PC-3 (cell line): ENCODE results near the gene EPM2A. TPM values are rescaled to one million over a fixed set of nuclear protein-coding genes. Genes with fewer than 3 reads are reported as not detected.

Experiments
- ATAC-seq: fragments of 200-7000 bp; cut with Tn5 transposase; 2 replicates; pipeline ENCODE4 v1.9.1; 2020; ENCODE audit warnings: mild to moderate bottlenecking, moderate library complexity
- BruUV-seq: library from RNA; stranded (reverse); fragments of 400-500 nt; replicated peaks from 2 replicates; lab custom pipeline; 2021; lab: Mats Ljungman, UMichigan
- CTCF ChIA-PET: fragments of 300-600 bp; sonication (Branson Sonifier 250); formaldehyde crosslinking; loops from one replicate; lab custom pipeline; 2022; ENCODE audit warnings: antibody characterized with exemption; lab: Charles Lee
- POLR2A ChIA-PET: fragments of 300-600 bp; sonication (Branson Sonifier 250); formaldehyde crosslinking; loops from one replicate; lab custom pipeline; 2022; ENCODE audit warnings: antibody characterized with exemption; ENCODE audit not compliant: unreplicated experiment; lab: Charles Lee
- DNase-seq: peaks from one replicate; pipeline ENCODE4 v3.0.0-alpha.2; 2015
- H2AFZ ChIP-seq: fragments of 300-600 bp; sonication (generic); 2 replicates; pipeline ENCODE4 v1.6.0; 2016; ENCODE audit warnings: antibody characterized with exemption, low read length
- H3F3A ChIP-seq: fragments of 300-600 bp; sonication (generic); one replicate; pipeline ENCODE4 v1.6.0; 2017; ENCODE audit warnings: antibody characterized with exemption, low read length, control low read depth, mild to moderate bottlenecking; ENCODE audit not compliant: unreplicated experiment
- H3K27ac ChIP-seq: fragments of 300-600 bp; sonication (generic); 2 replicates; pipeline ENCODE4 v1.5.1; 2016; ENCODE audit warnings: mild to moderate bottlenecking, low read length
- H3K27me3 ChIP-seq: fragments of 300-600 bp; sonication (generic); 2 replicates; pipeline ENCODE4 v1.6.1; 2016; ENCODE audit warnings: low read length, mixed read lengths
- H3K36me3 ChIP-seq: fragments of 300-600 bp; sonication (generic); 2 replicates; pipeline ENCODE4 v1.6.1; 2016; ENCODE audit warnings: low read depth, mixed run types, low read length, mixed read lengths
- H3K4me1 ChIP-seq: fragments of 300-600 bp; sonication (generic); 2 replicates; pipeline ENCODE4 v1.5.1; 2016; ENCODE audit warnings: low read length; ENCODE audit not compliant: insufficient read depth
- H3K4me2 ChIP-seq: fragments of 300-600 bp; sonication (generic); 2 replicates; pipeline ENCODE4 v1.6.0; 2016; ENCODE audit warnings: low read length
- H3K4me3 ChIP-seq: fragments of 300-600 bp; sonication (generic); 2 replicates; pipeline ENCODE4 v1.5.1; 2016; ENCODE audit warnings: mild to moderate bottlenecking, low read length, mixed read lengths
- H3K79me2 ChIP-seq: fragments of 300-600 bp; sonication (generic); 2 replicates; pipeline ENCODE4 v1.6.1; 2017; ENCODE audit warnings: low read length, mixed read lengths
- H3K9ac ChIP-seq: fragments of 300-600 bp; sonication (generic); 2 replicates; pipeline ENCODE4 v1.6.0; 2016; ENCODE audit warnings: mild to moderate bottlenecking, low read length
- H3K9me2 ChIP-seq: fragments of 300-600 bp; sonication (generic); replicated peaks from 2 replicates; pipeline ENCODE4 v1.6.1; 2016; ENCODE audit warnings: mixed run types, low read length, mixed read lengths
- H3K9me3 ChIP-seq: fragments of 300-600 bp; sonication (generic); 2 replicates; pipeline ENCODE4 v1.6.1; 2016; ENCODE audit warnings: low read length, mixed read lengths
- H4K20me1 ChIP-seq: fragments of 300-600 bp; sonication (generic); 2 replicates; pipeline ENCODE4 v1.6.1; 2016; ENCODE audit warnings: low read length, mixed read lengths
- CTCF ChIP-seq: fragments of 300-600 bp; sonication (generic); conservative IDR thresholded peaks from 2 replicates; pipeline ENCODE4 v1.5.1; 2017; ENCODE audit warnings: antibody characterized with exemption, low read depth, mild to moderate bottlenecking, low read length
- EZH2 ChIP-seq: fragments of 300-600 bp; sonication (generic); IDR thresholded peaks from one replicate; pipeline ENCODE4 v1.6.1; 2017; ENCODE audit warnings: antibody characterized with exemption, mild to moderate bottlenecking, low read length; ENCODE audit not compliant: unreplicated experiment
- EZH2phosphoT487 ChIP-seq: fragments of 300-600 bp; sonication (generic); IDR thresholded peaks from 2 replicates; pipeline ENCODE4 v1.6.1; 2018; ENCODE audit warnings: mild to moderate bottlenecking, antibody characterized with exemption, low read length, borderline replicate concordance
- intact Hi-C: fragments of 100-400 bp; cut with micrococcal nuclease; formaldehyde crosslinking; loops from 2 replicates; pipeline ENCODE4 v1.9.0; 2023
- total RNA-seq: library from RNA; depleted of rRNA; stranded (reverse); fragments of >200 nt; gene quantifications from 2 replicates; pipeline ENCODE4 v1.2.3, GENCODE V29; 2014

The EPM2A gene
- total RNA-seq, 1 experiment from 2014 or later, result 2.9 TPM

GRCh38 chr6:145714731-145715130 is 20.6 kb downstream of the EPM2A start:
- DNase-seq (no peak), ATAC-seq (no peak)
- H3F3A ChIP-seq, result no peaks in the 10 kb centered on the region
- no peak for TF ChIP-seq EZH2
- no peak for TF ChIP-seq EZH2phosphoT487
- TF ChIP-seq CTCF, result no peak
- H3K4me3 ChIP-seq, result no peak overlapping the region
- no peaks in the 10 kb centered on the region for H4K20me1 ChIP-seq
- CTCF ChIA-PET, result no interaction called here
- no peaks in the 10 kb centered on the region for H3K9me2 ChIP-seq
- no peaks in the 10 kb centered on the region for H3K27me3 ChIP-seq
- H3K79me2 ChIP-seq, result no peaks in the 10 kb centered on the region
- H3K4me2 ChIP-seq, result no peak overlapping the region
- H3K27ac ChIP-seq, result no peak overlapping the region
- H3K4me1 ChIP-seq, result no peaks in the 10 kb centered on the region
- POLR2A ChIA-PET, result no interaction called here
- BruUV-seq, result no TSS peak
- no peak overlapping the region for H3K9ac ChIP-seq
- intact Hi-C loops, result no loop called here
- no peaks in the 10 kb centered on the region for H3K36me3 ChIP-seq
- H2AFZ ChIP-seq, result no peak overlapping the region
- no peaks in the 10 kb centered on the region for H3K9me3 ChIP-seq

GRCh38 chr6:145713773-145714172 is 21.5 kb downstream of the EPM2A start:
- CTCF ChIA-PET, result no interaction called here
- Histone ChIP-seq H3F3A (no peaks in the 10 kb centered on the region), H3K27me3 (no peaks in the 10 kb centered on the region), H2AFZ (no peak overlapping the region), H3K9me2 (no peaks in the 10 kb centered on the region), H4K20me1 (no peaks in the 10 kb centered on the region), H3K9me3 (no peaks in the 10 kb centered on the region), H3K36me3 (no peaks in the 10 kb centered on the region), H3K9ac (no peak overlapping the region), H3K4me2 (no peak overlapping the region), H3K27ac (no peak overlapping the region), H3K4me3 (no peak overlapping the region), H3K4me1 (no peaks in the 10 kb centered on the region), H3K79me2 (no peaks in the 10 kb centered on the region)
- no TSS peak for BruUV-seq
- DNase-seq (no peak), ATAC-seq (no peak)
- POLR2A ChIA-PET, result no interaction called here
- TF ChIP-seq EZH2 (no peak), EZH2phosphoT487 (no peak), CTCF (no peak)
- intact Hi-C loops, result no loop called here

GRCh38 chr6:145711372-145711771 is 23.9 kb downstream of the EPM2A start:
- Histone ChIP-seq H3K36me3 (no peaks in the 10 kb centered on the region), H3K9me3 (no peaks in the 10 kb centered on the region), H3K27ac (no peak overlapping the region), H2AFZ (no peak overlapping the region), H3K79me2 (no peaks in the 10 kb centered on the region), H4K20me1 (no peaks in the 10 kb centered on the region), H3K4me2 (no peak overlapping the region), H3K4me3 (no peak overlapping the region), H3F3A (no peaks in the 10 kb centered on the region), H3K9me2 (no peaks in the 10 kb centered on the region), H3K27me3 (no peaks in the 10 kb centered on the region), H3K4me1 (no peaks in the 10 kb centered on the region), H3K9ac (no peak overlapping the region)
- ChIA-PET CTCF (no interaction called here), POLR2A (no interaction called here)
- DNase-seq (no peak), ATAC-seq (no peak)
- no TSS peak for BruUV-seq
- no peak for TF ChIP-seq CTCF
- no peak for TF ChIP-seq EZH2
- TF ChIP-seq EZH2phosphoT487, result no peak
- intact Hi-C loops, result no loop called here
